Left colon (tissue), 2 donors: ENCODE data around the gene FSIP1. TPM values are rescaled to one million over a fixed set of nuclear protein-coding genes. Genes with fewer than 3 reads are reported as not detected.

Experiments used
- ATAC-seq: fragments of 200-7000 bp; cut with Tn5 transposase; one replicate; pipeline ENCODE4 v1.9.1; 2020; ENCODE audit warnings: mild to moderate bottlenecking, moderate library complexity
- DNase-seq, 2 donors: peaks; one replicate each; pipeline ENCODE4 v3.0.0-alpha.2; 2020
- intact Hi-C, 2 donors: fragments of 100-400 bp; cut with DNase I in 1 of 2; cut with micrococcal nuclease in 1 of 2; formaldehyde crosslinking; loops; one replicate each; pipeline versions ENCODE4 v1.11.2 to v1.14.0; 2022; cut with DNase I, micrococcal nuclease
- total RNA-seq, 2 donors: library from RNA; stranded (reverse); fragmentation: NEBNext Ultra II Directional; extraction: Animal tissue kit (Norgen Biotek cat#: 25700); gene quantifications; one replicate each; pipeline ENCODE4 v1.2.1, GENCODE V29; 2021
- donor health status: DM: no; HTN: no; CAD: no.
- donor health status: DM: yes; HTN: yes; CAD: no.

The FSIP1 gene
- total RNA-seq, 2 donors from 2014 or later, result 8.2 to 8.6 TPM

- no peak for DNase-seq
- peak; percentile 5 for ATAC-seq
- intact Hi-C loops, result loop anchor here in 1 of 2 donors (10.0 kb wide), 1 partner anchor 159 kb away; no protein-coding TSS in a partner anchor
Observed at GRCh38 chr15:39595338-39596221, 187.1 kb downstream of the FSIP1 start.

DNA sequence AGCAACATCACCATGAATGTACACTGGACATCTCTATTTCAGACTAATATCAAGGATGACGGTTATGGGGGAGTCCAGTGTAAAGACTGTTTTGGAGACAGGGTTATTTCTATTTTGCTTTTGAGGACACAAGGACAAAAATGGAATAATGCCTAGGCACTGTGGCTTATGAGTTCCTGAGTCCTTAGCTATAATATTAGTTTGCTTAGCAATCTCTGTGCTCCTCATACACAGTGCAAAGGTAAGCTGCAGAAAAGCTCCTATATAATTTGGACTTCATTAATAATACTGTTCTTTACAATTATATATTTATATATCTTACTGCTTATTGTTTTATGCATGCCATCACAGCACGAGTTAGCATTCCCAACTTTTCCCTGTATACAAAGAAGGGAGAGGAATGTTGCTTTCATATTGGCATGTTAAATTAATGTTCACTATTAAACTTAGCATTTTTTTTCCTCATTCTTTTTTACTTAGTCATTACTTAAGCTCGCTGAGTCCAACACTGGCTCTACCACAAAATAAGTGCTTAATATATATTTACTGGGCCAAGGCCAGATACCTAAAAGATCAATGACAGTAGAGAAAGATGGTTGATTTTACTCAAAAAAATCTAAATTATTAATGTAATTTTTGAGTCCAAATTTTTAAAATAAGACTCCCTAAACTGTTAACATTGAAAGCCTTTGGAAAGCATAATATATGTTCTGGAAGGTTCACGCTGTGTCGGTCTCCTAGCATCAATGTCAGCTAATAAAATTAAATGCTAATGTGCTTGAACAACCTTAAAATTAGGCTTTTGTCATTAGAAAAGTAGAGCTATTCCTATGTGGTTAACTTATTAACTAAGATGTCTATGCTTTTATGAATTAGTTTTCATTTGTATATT, 187.9 kb downstream of the FSIP1 start:
- ATAC-seq (no peak), DNase-seq (no peak)
- intact Hi-C loops, result loop anchor here in 1 of 2 donors (10.0 kb wide), 1 partner anchor 160 kb away; no protein-coding TSS in a partner anchor

- intact Hi-C loops, result loop anchor here in 1 of 2 donors (10.0 kb wide), 1 partner anchor 161 kb away; no protein-coding TSS in a partner anchor
- ATAC-seq (peak; percentile 45), DNase-seq (peak in 1 of 2 donors; percentile 46)
Observed at GRCh38 chr15:39593656-39594445, 188.8 kb downstream of the FSIP1 start.

- intact Hi-C loops, result loop anchor here in 1 of 2 donors (10.0 kb wide), 1 partner anchor 162 kb away; no protein-coding TSS in a partner anchor
- DNase-seq, result no peak
Observed at GRCh38 chr15:39593071-39593655, 189.5 kb downstream of the FSIP1 start.

DNA sequence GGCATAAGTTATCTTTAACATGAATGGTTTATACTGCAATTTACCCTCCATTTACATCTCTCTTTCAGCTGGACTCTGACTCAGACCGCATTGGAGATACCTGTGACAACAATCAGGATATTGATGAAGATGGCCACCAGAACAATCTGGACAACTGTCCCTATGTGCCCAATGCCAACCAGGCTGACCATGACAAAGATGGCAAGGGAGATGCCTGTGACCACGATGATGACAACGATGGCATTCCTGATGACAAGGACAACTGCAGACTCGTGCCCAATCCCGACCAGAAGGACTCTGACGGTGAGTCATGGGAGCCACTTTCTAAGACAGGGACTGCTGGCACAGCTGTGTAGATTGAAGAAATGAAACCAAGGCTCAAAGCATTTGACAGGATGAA, 190.1 kb downstream of the FSIP1 start:
- intact Hi-C loops, result loop anchor here in 1 of 2 donors (10.0 kb wide), 1 partner anchor 162 kb away; no protein-coding TSS in a partner anchor
- ATAC-seq (no peak), DNase-seq (no peak)

More at GRCh38 chr15:39593071-39593655, 189.5 kb downstream of the FSIP1 start:
- ATAC-seq, result no peak

DNA sequence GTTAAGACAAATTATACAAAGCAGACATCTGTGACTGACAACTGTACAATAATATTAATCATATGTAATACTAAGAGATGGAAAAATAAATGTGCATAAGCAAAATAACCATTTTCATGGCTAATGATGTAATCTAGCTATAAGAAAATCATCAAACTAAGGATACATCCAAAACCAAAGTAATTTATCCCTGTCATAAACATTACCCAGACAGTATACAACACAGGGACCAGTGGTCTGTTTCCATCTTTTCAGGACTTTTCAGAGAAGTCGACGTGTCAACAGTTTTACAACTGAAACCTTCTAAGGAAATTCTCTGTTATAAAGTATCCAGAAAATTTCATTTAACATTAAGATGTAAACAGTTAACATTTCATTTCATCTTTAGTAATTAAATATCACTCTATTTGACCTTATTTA, 190.7 kb downstream of the FSIP1 start:
- no peak for ATAC-seq
- no peak for DNase-seq
- intact Hi-C loops, result loop anchor here in 1 of 2 donors (10.0 kb wide), 1 partner anchor 163 kb away; no protein-coding TSS in a partner anchor

GRCh38 chr15:39591141-39591895, 191.3 kb downstream of the FSIP1 start:
- intact Hi-C loops, result loop anchor here in 1 of 2 donors (10.0 kb wide), 1 partner anchor 163 kb away; no protein-coding TSS in a partner anchor

GRCh38 chr15:39589815-39590644, 192.6 kb downstream of the FSIP1 start:
- intact Hi-C loops, result loop anchor here in 1 of 2 donors (10.0 kb wide), 2 partner anchors 165 to 275 kb away; no protein-coding TSS in a partner anchor
- ATAC-seq, result no peak
- no peak for DNase-seq

More at GRCh38 chr15:39591141-39591895, 191.3 kb downstream of the FSIP1 start:
- ATAC-seq (no peak), DNase-seq (no peak)

GRCh38 chr15:39589193-39589814, 193.3 kb downstream of the FSIP1 start:
- intact Hi-C loops, result loop anchor here in 1 of 2 donors (10.0 kb wide), 1 partner anchor 275 kb away; no protein-coding TSS in a partner anchor
- DNase-seq (no peak), ATAC-seq (no peak)

DNA sequence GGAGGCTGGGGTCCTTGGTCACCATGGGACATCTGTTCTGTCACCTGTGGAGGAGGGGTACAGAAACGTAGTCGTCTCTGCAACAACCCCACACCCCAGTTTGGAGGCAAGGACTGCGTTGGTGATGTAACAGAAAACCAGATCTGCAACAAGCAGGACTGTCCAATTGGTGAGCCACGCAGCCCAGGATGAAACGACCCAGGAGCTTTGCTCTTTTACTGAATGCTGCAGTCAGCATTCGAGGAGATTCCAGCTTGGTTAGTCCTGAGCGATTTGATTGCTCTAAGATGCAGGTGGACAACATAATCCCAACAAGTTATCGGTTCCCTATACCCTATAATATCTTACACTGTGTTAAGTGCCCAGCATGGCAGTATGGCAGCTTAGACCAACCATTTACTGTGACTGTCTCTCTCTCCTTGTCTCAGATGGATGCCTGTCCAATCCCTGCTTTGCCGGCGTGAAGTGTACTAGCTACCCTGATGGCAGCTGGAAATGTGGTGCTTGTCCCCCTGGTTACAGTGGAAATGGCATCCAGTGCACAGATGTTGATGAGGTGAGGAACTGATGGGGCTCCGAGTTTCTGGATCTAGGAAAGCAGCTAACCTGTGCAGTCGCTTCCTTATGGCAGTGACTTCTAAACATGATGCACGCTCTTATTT, 194.0 kb downstream of the FSIP1 start:
- intact Hi-C loops, result loop anchor here in 1 of 2 donors (10.0 kb wide), 1 partner anchor 274 kb away; no protein-coding TSS in a partner anchor
- DNase-seq, result no peak
- ATAC-seq, result no peak

GRCh38 chr15:39587731-39588530, 194.7 kb downstream of the FSIP1 start:
- intact Hi-C loops, result loop anchor here in 1 of 2 donors (10.0 kb wide), 1 partner anchor 273 kb away; no protein-coding TSS in a partner anchor
- DNase-seq (peak in 1 of 2 donors; percentile 51), ATAC-seq (peak; percentile 13)

DNA sequence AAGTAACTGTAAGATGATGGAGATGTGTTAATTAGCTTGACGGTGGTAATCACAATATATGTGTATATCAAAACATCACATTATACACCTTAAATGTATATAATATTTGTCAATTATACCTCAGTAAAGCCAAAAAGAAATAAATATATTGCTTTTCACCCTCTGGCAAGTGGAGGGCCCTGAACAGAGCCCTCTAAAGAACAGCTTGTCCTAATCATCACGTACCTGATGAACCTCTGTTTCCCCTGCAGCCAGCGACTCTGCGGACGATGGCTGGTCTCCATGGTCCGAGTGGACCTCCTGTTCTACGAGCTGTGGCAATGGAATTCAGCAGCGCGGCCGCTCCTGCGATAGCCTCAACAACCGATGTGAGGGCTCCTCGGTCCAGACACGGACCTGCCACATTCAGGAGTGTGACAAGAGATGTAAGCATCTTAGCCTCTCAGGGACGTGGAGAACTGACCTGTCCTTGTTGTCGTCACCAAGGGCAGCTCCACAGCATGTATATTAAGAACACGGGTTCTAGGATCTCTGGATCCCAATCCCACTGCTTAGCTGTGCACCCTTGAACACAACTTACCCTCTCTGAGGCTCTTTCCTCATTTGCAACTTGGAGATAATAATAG, 195.4 kb downstream of the FSIP1 start:
- intact Hi-C loops, result loop anchor here in 1 of 2 donors (10.0 kb wide), 1 partner anchor 272 kb away; no protein-coding TSS in a partner anchor
- ATAC-seq, result no peak
- peak in 1 of 2 donors; percentile 22 for DNase-seq

DNA sequence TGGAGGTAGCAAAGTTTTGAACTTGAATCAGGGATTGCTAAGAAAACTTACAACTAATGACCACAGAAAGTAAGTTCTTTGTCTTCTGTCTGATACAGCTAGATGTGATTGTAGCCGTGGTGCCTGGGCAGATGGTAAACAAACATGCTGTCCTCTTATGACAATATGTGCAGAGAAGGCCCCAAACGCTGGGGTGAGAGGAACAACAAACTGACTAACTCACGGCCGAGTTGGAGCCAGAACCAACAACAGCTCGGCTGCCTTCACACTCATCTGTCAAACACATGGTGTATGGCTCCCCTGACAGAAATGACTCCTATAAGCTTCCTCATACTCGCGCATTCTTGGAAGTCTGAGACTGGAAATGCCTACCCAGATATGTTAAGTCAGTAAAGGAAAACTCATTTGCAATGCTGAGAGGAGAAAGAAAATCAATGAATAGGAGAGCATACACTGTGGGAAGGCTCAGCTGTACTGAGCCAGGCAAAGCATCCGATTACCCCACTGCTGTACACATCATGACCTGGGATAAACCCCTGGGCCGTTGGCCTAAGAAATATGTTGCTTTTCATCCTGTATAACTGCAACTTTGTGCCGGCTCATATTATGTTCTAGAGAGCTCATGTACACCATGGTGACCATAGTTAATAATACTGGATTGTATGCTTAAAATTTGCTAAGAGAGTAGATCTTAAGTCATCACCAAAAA, 196.1 kb downstream of the FSIP1 start:
- ATAC-seq, result no peak
- intact Hi-C loops, result loop anchor here in 1 of 2 donors (10.0 kb wide), 1 partner anchor 272 kb away; no protein-coding TSS in a partner anchor

More for the DNA sequence above, 196.1 kb downstream of the FSIP1 start:
- no peak for DNase-seq
